ENCODE results near the gene NOL4L.

The NOL4L gene

DNA sequence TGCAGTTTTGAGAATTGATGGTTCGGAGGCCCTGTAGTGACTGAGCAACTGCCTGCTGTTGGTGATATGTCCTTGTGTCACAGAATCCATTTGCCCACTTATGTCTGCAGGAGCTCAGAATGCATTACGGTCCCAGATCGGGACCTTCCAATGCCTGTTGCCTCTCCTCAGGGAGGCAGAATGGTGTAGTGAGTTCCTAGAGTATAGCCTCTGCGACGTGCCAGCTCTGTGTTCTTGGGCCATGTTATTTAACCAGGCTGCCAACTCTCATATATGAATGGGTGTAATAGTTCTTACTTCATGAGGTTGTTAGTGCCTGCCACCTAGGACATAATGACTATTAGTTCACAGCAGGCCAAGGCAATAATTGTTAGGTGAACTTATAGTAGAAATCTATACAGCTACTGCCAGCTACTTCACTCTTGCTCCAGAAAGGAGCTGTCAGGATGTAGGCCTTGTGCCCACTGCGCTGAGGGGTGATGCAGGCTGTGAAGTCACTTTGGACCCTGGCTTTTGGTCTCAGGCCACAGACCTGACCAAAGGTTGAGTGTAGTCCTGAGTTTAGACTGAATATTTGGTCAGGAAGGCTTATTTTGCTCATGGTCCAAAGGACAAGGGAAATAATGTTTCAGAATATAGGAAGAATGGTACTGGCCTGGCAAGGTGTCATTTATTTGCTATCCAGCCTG lies 144.9 kb downstream of the NOL4L start:
- no peak overlapping the region for H3K4me2 ChIP-seq (ENCODE audit: low read length)
- peaks cover 91% of the 10 kb centered on the region for H3K36me3 ChIP-seq (ENCODE audit: insufficient read depth, low read length)
- no peaks in the 10 kb centered on the region for H3K4me1 ChIP-seq (ENCODE audit: insufficient read depth, low read length, severe bottlenecking)
- H3K79me2 ChIP-seq (ENCODE audit: insufficient read depth, low read length) = no peaks in the 10 kb centered on the region
- H3K9me2 ChIP-seq (ENCODE audit: low read depth, low read length) = no peaks in the 10 kb centered on the region
- H4K20me1 ChIP-seq (ENCODE audit: insufficient read depth, low read length) = no peaks in the 10 kb centered on the region
- H3K9ac ChIP-seq (ENCODE audit: low read length) = no peak overlapping the region
- H3K9me3 ChIP-seq (ENCODE audit: low read length) = no peaks in the 10 kb centered on the region
- no peak overlapping the region for H3K4me3 ChIP-seq (ENCODE audit: low read depth, low read length, poor library complexity, severe bottlenecking)
- TF ChIP-seq, protein P1, sequence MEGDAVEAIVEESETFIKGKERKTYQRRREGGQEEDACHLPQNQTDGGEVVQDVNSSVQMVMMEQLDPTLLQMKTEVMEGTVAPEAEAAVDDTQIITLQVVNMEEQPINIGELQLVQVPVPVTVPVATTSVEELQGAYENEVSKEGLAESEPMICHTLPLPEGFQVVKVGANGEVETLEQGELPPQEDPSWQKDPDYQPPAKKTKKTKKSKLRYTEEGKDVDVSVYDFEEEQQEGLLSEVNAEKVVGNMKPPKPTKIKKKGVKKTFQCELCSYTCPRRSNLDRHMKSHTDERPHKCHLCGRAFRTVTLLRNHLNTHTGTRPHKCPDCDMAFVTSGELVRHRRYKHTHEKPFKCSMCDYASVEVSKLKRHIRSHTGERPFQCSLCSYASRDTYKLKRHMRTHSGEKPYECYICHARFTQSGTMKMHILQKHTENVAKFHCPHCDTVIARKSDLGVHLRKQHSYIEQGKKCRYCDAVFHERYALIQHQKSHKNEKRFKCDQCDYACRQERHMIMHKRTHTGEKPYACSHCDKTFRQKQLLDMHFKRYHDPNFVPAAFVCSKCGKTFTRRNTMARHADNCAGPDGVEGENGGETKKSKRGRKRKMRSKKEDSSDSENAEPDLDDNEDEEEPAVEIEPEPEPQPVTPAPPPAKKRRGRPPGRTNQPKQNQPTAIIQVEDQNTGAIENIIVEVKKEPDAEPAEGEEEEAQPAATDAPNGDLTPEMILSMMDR (IDR thresholded peaks at IDR 0.05; ENCODE audit: low read length) = no peak
- no peak for TF ChIP-seq EZH2 (IDR thresholded peaks at IDR 0.05; ENCODE audit: borderline replicate concordance, low read length)
- no peaks in the 10 kb centered on the region for H3F3A ChIP-seq (ENCODE audit: insufficient read depth, low read length)
- H3K27ac ChIP-seq (ENCODE audit: low read depth, low read length, poor library complexity, severe bottlenecking) = no peak overlapping the region
- H2AFZ ChIP-seq (ENCODE audit: low read length) = no peak overlapping the region
- H3K27me3 ChIP-seq (ENCODE audit: insufficient read depth, low read length) = no peaks in the 10 kb centered on the region

DNA sequence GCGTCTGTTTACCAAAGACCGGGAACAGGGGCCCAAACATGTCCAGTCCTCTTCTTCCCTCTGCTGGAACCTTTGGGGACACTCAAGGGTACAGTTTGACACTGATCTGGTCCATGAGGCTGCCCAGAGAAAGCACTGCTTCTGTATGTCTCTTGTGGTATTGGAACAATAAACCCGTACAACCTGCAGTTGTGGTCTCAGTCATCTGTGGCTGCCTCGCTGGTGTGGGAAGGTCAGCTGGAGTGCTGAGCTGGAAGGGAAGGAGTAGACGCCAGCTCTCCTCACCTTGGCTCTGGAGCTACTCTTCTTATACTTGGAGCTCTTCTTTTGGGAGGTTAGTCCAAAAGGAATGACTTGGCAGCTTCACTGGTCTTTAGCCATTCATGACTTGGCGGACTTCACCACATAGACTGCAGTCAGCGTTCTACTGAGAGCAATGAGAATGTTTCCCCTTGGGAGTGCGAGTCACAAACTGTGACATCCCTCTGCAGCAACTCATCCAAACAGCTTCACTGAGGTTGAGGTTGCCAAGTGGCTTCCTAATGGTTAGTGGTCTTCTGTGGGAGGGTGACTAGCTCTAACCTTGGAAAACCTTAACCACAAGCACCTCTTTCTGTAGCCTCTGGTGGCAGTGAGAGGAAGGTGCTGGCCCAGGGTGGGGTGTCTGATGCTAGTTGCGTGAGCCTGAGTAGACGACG lies 145.9 kb downstream of the NOL4L start:
- Histone ChIP-seq H3F3A (ENCODE audit: insufficient read depth, low read length) (no peaks in the 10 kb centered on the region), H2AFZ (ENCODE audit: low read length) (no peak overlapping the region), H3K27me3 (ENCODE audit: insufficient read depth, low read length) (no peaks in the 10 kb centered on the region), H3K9me3 (ENCODE audit: low read length) (no peaks in the 10 kb centered on the region), H4K20me1 (ENCODE audit: insufficient read depth, low read length) (no peaks in the 10 kb centered on the region), H3K27ac (ENCODE audit: low read depth, low read length, poor library complexity, severe bottlenecking) (no peak overlapping the region), H3K4me3 (ENCODE audit: low read depth, low read length, poor library complexity, severe bottlenecking) (no peak overlapping the region), H3K9ac (ENCODE audit: low read length) (no peak overlapping the region), H3K79me2 (ENCODE audit: insufficient read depth, low read length) (no peaks in the 10 kb centered on the region), H3K4me2 (ENCODE audit: low read length) (no peak overlapping the region), H3K36me3 (ENCODE audit: insufficient read depth, low read length) (peaks cover 91% of the 10 kb centered on the region), H3K4me1 (ENCODE audit: insufficient read depth, low read length, severe bottlenecking) (no peaks in the 10 kb centered on the region), H3K9me2 (ENCODE audit: low read depth, low read length) (no peaks in the 10 kb centered on the region)
- no peak for TF ChIP-seq EZH2 (IDR thresholded peaks at IDR 0.05; ENCODE audit: borderline replicate concordance, low read length)
- TF ChIP-seq, protein P1 (IDR thresholded peaks at IDR 0.05; ENCODE audit: low read length) = no peak

- Histone ChIP-seq H3K4me2 (ENCODE audit: low read length) (no peak overlapping the region), H4K20me1 (ENCODE audit: insufficient read depth, low read length) (no peaks in the 10 kb centered on the region), H3K4me1 (ENCODE audit: insufficient read depth, low read length, severe bottlenecking) (no peaks in the 10 kb centered on the region), H3K9ac (ENCODE audit: low read length) (no peak overlapping the region), H3K4me3 (ENCODE audit: low read depth, low read length, poor library complexity, severe bottlenecking) (no peak overlapping the region), H3K9me3 (ENCODE audit: low read length) (no peaks in the 10 kb centered on the region), H3K36me3 (ENCODE audit: insufficient read depth, low read length) (peaks cover 93% of the 10 kb centered on the region), H3K79me2 (ENCODE audit: insufficient read depth, low read length) (no peaks in the 10 kb centered on the region), H3K27ac (ENCODE audit: low read depth, low read length, poor library complexity, severe bottlenecking) (no peak overlapping the region), H3K9me2 (ENCODE audit: low read depth, low read length) (no peaks in the 10 kb centered on the region), H3F3A (ENCODE audit: insufficient read depth, low read length) (no peaks in the 10 kb centered on the region), H2AFZ (ENCODE audit: low read length) (no peak overlapping the region), H3K27me3 (ENCODE audit: insufficient read depth, low read length) (no peaks in the 10 kb centered on the region)
- no peak for TF ChIP-seq EZH2 (IDR thresholded peaks at IDR 0.05; ENCODE audit: borderline replicate concordance, low read length)
- TF ChIP-seq, protein P1 (IDR thresholded peaks at IDR 0.05; ENCODE audit: low read length) = no peak
These were observed 146.7 kb downstream of the NOL4L start for GRCh38 chr20:32438331-32438858.
